Right kidney (tissue), 1 donor: ENCODE measurements around the gene TREH.

ENCODE experiments used
- DNase-seq: peaks from one replicate; pipeline ENCODE4 v3.0.0-alpha.2; 2016

TREH gene

DNA sequence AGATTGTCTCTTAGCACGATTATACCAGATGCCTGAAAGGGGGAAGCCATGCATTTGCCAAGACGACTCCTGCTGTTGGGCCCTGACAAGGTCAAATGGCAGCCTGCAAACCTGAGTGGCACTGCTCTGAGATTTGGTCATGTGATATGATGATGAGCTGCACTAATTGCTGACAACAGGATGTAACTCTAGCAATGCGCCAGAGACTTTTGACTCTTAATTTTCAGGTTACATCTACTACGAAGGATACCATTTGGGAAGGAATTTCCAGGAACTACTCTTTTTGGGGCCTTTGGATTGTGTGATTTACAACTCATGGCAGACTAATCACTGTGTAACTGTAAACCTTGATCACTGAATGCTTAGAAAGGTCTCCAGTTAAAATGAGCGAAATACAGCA is 13.1 kb downstream of the TREH start:
- DNase-seq: peak; percentile 26

DNA sequence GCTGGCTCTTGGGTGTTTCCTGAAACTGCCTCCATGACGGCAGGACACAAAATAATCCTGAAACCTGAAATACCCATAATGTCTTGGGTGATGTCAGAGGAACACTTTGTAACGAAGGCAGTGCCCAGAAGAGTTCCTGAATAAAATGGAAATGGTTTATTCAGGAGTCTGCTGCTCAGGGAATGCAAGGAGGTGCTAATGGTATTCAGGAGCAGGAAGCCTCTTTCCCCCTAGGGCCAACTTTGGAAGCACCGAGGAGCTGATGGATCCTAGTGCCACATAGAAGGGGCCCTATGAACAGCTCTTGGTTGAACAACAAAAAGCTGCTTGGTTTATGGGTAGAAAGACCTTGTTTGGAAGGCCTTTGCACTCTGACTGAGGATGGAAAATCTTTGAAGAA is 15.5 kb downstream of the TREH start:
- no peak for DNase-seq

DNA sequence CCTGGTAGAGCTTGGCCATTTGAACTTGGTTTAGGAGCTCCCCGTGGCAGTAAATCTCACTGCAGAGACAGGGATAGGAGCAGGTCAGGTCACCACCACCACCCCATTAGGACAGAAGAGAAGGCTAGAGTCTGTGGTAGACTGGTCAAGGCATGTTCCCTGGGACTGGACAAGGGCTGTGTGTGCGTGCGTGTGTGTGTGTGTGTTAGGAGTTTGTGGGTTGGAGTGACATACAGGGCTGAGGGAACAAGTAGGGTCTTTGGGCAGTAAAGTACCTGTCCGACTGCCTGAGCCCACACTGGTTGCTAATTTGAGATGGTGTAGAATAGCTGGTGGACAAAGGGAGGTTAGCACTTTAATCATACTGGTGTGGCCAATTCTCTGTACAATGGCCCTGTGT is 16.1 kb downstream of the TREH start:
- no peak for DNase-seq

DNA sequence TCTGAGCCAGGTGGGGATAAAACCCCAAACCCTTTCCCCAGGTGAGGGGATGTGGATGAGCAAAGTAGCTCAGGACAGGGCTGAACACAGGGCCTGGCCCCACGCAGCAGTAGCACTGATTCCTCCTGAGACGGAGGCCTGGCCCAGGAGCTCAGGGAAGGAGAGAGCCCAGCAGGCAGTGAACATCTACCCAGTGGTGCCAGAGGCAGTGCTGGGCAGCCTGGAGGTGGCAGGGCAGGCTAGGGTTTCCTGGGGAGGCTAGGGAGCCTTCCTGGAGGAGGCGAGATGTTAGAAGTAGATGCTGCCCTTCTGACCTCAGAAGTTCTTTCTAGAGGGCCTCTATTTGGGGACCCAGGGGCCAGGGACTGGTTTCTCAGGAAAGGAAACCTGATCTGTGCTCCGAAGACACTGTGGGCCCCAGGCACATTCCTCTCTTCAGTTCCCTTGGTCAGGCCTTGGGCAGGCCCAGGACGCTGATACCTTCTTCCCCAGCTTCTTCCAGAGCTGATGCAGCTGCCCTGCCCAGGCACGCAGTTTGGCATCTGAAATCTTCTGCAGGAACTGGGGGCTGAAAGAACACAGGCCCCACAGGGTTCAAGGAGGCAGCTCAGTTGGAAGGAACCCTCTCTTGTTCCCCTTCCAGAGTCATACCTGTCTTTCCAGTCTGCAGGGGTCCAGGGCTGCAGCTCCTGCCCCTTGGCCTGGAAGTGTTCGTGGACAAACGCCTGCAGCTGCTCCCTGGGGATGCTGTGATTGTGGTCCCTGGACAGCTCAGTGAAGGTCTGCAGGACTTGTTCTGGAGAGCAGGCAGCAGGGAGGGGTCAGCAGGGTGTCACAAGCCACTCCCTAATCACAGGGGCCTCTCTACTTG is 16.8 kb downstream of the TREH start:
- no peak for DNase-seq

DNA sequence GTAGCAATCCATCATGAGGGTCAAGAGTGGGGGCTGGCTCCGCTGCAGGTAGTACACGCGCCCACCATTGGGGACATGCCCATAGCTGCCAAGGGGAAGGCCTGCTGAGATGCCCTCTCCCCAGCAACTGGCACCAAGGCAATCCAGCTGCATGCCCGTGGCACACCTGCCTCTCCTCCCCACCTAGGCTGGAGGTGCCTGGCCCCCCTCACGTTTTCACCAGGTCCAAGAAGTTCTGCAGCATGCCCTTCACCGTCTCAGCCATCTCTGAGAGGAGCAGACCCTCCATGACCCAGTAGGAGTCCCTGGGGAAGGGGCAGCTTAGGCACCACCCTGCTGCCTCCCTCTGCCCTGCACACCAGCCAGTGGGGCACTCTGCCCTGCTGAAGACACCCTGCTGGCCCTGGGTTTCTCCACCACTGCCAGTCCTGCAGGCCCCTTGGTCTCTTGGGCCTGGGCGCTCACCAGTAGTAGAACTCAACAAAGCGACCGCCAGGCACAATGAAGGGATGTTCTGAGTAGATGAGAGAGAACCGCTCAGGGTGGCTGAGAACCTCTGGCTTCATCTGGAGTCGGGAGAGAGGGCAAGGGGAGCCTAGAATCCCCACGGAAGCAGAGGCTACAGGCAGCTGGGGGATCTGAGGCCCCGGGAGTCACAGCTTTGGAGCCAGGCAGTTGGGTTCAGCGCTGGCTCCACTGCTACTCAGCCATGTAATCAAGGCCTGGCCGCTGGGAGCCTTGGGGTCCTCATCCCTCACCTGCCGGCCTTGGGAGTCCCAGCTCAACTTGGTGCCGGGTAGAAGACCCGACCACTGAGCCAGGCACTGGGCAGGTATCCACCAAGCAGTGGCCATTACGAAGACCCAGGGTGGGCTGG is 17.8 kb downstream of the TREH start:
- no peak for DNase-seq

DNA sequence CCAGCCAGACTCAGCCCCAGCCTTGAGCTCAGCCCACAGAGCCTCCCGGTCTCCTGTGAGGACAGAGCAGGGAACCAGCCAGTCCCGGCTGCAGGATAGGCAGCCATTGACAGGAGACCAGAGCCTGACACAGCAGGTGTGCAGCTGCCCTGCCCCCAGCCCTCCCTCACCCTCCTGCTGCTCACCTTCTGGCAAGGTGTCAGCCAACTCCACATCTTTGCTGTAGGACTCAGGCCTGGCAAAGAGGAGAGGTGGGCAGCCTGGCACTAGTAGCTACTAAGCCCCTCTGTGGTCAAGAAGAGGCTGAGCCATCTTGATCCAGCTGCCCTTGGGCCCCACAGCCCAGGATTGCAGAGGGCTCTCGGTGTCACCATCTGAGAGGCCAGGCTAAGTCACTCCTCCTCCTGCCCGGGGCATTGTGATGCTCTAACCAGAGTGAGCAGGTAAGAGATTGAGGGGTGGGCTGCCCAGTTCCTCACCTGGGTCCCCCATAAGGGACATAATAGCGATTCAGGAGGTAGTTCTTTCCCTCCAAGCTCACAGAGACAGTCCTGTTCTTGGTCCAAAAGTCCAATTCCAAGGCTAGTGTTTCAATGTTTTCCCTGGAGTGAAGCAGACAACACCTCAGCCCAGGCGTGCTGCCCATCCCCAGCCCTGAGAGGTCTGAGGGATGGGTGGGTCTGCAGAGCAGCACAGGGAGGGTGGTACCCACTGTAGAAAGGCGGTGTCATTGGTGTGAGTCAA is 18.6 kb downstream of the TREH start:
- no peak for DNase-seq

DNA sequence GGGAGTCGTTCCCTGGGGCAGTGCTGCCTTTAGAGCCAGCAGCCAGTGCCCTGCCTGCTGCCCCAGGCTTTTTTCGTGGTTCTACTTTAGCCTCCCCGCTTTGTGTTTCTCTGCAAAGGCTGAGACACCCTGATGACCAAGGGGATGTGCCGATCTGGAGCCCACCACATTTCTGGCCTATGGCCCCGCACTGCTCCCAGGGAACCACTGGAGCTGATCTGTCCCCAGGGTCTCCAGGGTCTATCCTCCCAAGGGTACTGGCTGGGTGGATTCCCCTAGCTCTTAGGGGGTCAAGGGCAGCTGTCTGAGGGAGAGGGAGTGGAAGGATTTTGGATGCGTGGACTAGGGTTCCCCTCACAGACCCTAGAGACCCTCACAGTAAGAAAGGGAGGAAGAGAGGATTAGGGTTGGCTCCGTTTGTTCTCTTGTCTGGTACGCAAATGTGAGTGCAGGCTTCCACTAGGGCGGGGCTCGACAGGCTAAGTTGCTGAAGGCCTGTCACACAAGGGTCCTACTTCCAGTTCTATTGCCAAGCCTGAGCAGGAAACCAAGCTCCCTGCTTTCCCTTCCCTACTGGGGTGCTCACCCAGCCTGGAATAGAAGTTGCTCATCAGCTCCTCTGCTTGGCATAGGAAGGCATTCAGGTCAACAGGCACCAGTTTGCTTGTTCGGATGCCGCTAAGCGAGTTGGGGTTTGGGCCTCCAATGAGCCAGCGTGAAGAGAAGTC is 19.3 kb downstream of the TREH start:
- no peak for DNase-seq

DNA sequence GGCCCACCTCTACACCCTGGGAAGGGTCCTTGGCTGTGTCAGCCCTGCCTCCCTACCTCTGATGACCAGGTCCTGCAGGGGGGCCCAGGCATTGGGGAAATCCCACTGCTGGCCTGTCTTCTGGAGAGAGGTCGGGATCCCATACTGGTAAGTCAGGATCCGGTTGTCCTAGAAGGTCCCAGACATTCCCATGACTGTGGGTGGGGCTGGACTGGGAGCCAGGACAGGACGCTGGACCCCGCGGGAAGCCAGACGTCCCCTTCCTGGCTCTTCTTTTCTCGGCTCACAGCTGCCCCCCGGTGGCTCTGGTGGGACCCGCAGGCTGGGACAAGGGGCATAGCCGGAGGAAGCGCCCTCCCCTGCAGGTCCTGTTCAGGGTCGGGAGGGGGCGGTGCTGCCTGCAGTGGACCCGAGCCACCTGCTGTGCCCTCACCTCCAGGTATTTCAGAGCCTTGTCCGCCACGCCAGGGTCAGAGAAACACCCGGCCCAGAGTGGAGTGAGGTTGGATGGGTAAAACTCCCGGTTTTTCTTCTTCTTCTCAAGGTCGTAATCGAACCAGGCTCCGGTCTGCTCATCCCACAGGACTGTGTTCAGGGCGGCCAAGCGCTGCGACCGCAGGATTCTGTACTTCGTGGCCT is 20.0 kb downstream of the TREH start:
- peak; percentile 90 for DNase-seq

DNA sequence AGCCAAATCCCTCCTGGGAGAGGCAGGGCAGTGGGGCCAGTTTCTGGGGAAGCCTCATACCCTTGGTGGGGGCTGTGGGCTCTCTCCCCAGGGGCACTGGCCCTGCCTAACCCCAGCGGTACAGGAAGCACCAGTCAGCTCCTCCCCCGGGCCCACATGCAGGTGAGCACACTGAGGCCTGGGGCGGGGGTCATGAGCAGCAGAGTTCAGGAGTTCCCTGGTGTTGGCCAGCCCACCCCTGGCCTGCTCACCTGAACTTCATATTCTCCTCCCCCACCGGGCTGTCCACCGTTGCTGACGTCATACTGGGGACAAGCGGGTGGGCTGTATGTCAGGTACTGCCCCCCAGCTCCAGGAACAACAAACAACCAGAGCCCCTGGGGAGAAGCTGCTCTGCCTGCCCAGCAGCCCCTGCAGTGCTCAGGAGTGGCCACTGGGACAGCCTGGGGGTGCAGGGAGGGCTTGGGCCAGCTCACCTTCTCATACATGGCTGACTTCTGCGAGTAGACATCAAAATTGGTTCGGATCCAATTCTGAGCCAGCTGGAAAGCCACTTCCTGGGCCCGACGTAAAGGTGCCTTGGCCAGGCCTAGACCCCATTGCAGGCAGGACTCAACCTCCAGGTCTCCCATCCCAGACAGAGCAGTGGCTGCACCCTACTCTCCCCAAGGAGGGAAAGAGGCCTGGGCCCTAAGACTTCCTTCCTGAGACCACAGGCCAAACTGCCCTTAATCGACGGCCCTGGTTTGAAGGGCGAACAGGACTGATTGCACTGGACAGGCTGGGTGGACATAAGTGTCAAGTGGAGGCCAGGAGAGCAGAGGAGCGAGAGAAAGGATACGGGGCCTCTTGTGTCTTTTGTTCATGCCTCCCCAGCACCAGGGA is 20.8 kb downstream of the TREH start:
- no peak for DNase-seq

DNA sequence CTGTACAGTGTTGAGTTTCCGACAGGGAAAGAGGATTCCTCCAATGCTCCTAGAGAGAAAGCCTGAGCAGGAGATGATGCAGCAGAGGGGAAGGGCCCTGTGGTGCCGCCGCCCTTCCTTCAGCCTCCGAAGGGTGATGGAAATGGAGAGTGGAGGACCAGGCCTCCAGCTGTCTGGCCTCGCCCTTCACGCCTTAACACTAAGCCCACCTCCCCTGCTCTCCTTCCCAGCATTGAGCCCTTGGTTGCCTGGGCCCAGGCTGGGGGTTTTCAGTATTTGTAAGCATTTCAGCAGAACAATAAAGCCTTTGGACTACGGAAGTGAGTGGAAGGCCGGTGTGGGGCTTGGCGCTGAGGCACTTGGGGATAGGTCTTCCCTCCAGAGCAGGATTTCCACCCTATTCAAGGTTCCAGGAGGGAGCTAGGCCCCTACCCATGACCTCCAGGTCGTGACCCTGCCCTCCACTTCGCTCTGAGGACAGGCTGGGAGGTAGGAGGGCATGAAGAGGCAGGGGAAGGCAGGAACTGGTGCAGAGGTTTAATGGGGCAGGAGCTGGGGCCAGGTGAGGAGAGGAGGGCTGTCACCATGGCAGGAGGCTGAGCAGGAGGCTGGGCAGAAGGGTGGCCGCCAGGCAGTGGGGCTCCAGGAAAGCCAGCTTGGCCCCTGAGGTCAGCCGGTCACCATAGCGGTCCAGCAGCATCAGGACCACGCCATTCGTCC is 21.6 kb downstream of the TREH start:
- no peak for DNase-seq

DNA sequence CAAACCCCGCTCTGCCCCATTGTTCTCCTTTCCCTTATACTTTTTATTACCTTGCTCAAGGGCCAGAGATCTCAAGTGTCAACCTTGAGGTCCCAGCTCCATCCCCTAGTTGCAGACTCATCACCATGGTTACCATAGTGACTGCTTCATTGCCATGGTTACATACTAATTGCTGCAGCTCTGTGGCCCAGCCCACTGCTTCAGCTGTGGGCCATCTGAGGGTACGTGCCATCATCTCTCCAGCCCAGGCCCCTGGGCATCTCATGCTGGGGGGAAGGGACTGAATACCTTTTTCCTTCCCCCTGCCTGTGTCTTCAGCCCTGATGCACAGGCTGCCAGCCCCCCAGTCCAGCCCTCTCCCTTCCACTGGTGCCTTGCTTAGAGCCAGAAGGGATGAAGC is 22.2 kb downstream of the TREH start:
- no peak for DNase-seq

DNA sequence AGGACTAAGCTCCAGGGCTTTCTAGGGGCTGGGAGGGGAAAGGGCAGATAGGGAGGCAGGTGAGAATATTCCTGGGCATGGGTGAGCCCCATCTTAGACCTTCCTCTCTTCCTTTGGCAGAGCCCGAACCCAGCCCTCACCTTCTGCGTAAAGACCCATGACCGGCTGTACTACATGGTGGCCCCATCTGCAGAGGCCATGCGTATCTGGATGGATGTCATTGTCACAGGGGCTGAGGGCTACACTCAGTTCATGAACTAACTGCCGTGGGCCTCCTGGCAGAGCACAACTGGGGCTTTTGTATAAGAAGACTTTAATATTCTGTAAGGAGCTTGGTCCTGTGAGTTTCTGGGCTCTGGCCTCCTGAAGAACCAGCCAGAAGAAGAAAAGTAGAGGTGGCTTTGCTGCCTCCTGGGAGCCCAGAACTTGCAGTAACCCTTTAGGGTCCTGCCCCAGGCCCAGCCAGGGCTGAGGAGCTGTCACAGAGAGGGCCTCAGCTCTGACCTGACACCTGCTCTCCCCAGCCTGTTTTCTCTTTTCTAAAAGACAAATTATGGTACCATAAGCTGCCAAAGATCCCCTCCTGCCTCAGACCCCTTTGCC is 22.8 kb downstream of the TREH start:
- no peak for DNase-seq

DNA sequence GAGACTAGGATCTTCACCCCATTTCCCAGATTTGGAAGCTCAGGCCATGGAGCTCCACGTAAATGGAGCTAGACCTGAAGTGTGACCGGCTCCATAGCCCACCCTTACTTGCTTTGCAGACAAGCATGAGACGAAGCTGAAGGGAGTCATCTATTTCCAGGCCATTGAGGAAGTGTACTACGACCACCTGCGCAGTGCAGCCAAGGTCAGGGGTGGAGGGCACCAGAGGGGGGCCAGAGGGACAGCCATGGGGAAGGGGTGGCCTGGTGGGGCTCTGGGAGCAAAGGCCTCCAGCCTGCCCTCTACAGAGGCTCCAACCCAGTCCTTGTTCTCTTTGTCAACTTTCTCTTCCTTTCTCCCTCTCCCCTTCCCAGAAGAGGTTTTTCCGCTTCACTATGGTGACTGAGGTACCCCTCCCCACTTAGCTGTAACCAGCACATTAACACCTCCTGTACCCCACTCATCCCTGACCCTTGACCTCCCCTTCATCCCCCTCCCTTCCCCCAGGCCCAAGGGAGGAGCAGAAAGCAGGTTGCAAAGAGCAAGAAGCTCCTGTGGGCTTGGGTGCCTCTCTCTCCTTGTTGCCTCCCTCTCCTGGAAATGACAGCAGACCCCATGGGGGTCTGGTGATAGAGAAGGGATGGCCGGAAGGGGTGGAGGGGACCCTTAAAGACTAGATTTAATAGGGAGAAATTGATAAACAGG is 23.8 kb downstream of the TREH start:
- no peak for DNase-seq

DNA sequence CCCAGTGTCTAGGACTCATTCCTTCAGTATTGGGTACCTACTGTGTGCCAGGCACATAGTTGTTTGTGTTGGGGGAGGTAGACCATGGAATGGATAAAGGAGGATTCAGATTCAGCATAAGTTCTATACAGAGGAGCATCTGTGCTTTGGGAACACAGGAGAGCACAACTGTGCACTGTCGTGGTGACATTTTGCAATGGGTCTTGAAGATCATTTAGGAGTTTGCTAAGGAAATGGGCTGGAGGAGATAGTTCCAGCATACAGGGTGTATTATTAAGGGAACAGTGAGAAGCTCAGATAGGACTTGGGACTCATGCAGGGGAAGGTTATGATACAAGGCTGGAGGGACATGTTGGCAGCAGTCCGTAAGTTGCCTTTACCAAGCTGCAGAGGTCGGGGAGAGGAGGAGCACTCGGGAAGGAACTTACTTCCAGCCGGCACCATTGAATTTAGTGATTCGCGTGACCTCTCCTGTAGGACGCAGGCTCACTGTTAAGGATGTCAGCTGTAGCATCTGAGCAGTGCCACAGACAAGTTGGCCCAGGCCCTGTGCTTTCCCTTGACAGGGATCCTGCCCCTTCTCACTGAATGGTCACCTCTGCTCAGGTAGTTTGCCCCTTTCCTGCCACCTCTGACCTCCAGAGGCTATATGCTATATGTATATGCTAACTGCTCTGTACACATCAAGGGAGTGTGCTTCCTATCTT is 25.6 kb downstream of the TREH start:
- DNase-seq: no peak

DNA sequence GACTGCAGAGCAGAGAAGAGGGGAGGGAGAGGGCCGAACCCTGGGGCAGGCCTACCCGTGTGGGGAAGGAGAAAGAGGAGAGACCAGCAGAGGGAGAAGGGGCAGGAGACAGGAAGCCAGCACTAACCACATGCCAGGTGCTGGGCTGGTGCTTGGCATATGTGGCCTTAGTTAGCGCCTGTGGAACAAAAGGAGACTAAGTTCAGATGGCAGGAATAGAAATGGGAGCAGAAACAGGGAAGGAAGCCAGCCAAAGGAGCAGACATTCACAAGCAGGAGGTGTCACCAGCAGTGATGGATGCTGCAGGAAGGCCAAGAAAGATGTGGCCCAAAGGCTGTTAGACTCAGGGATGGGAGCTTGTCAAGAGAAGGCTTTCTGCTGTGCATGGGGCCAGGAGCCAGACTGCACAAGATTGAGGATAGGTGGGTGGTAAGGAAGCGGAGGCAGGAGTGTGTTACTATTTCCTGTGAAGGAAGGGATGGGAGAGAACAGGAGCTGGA is 26.7 kb downstream of the TREH start:
- DNase-seq: no peak

DNA sequence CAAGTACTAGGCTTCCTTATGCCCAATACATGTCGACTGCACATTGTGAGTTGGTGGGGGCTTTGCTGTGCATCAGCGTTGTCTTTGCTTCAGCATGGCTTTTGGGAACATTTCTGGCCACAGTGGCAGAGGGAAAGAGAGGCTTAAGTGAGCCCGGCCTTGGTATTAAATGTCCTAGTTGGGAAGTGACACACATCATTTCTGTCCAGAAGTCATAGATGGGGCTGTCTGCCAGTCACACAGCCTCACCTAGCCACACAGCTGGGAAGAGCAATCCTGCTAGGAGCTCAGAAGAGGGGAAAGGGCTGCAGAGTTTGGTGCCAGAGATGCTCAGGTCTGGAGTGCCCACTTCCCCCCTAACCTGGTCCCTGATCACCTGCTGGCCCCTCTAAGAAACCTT is 27.6 kb downstream of the TREH start:
- no peak for DNase-seq

DNA sequence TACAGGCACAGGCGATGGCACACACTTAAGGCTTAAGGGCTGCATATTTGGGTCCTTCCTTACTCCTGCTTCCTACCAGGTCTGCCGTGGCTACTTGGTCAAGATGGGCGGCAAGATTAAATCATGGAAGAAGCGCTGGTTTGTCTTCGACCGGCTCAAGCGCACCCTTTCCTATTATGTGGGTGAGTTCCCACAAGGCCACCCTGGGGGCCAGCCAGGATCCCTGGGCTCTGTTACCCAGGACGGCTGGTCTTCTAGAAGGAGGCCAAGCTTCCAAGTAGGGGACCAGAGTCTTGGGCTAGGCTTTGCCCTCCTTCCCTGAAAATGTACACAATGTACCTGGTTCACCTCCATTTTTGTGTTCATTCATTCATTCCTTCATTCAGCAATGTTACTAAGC is 29.1 kb downstream of the TREH start:
- DNase-seq: no peak

DNA sequence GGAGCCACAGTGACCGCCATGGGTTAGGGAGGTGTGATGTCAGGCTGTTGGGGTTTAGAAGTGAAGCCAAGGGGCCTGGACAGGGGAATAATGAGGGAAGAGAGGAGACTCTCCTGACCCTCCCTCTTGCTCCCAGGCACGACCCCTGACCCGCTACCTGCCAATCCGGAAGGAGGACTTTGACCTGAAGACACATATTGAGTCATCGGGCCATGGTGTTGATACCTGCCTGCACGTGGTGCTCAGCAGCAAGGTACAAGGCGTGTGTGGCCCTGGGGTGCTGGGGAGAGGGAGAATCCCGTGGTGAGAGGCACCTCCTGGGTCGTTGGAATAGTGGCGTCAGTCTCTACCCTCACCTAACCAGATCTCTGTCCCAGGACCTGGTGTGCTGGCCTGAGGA is 29.5 kb downstream of the TREH start:
- DNase-seq: no peak
